HEK293T (cell line): ENCODE measurements around the gene EPHB3.

Source experiments
- BHLHE40 ChIP-seq: fragments of 450-650 bp; IDR thresholded peaks from 2 replicates; pipeline ENCODE4 v1.6.1; 2016; ENCODE audit warnings: mild to moderate bottlenecking, moderate library complexity, borderline replicate concordance
- FOXA1 ChIP-seq: fragments of 450-650 bp; IDR thresholded peaks from 2 replicates; pipeline ENCODE4 v1.6.1; 2016; ENCODE audit warnings: mild to moderate bottlenecking
- FOXM1 ChIP-seq: fragments of 450-650 bp; IDR thresholded peaks from 2 replicates; pipeline ENCODE4 v1.6.1; 2017; ENCODE audit warnings: mild to moderate bottlenecking, borderline replicate concordance
- L3MBTL2 ChIP-seq: fragments of 450-650 bp; conservative IDR thresholded peaks from 2 replicates; pipeline ENCODE4 v1.6.1; 2016; ENCODE audit warnings: mild to moderate bottlenecking
- NFRKB ChIP-seq: fragments of 450-650 bp; IDR thresholded peaks from 2 replicates; pipeline ENCODE4 v1.6.1; 2016; ENCODE audit warnings: mild to moderate bottlenecking, moderate library complexity
- SUZ12 ChIP-seq: fragments of 450-650 bp; IDR thresholded peaks from 2 replicates; pipeline ENCODE4 v1.6.1; 2016; ENCODE audit warnings: mild to moderate bottlenecking
- ZNF384 ChIP-seq: fragments of 450-650 bp; IDR thresholded peaks from 2 replicates; pipeline ENCODE4 v1.6.1; 2016
- TF ChIP-seq, protein P1 (sequence below): fragments of 450-650 bp; IDR thresholded peaks from 2 replicates; pipeline ENCODE4 v1.6.1; 2016

DNA sequence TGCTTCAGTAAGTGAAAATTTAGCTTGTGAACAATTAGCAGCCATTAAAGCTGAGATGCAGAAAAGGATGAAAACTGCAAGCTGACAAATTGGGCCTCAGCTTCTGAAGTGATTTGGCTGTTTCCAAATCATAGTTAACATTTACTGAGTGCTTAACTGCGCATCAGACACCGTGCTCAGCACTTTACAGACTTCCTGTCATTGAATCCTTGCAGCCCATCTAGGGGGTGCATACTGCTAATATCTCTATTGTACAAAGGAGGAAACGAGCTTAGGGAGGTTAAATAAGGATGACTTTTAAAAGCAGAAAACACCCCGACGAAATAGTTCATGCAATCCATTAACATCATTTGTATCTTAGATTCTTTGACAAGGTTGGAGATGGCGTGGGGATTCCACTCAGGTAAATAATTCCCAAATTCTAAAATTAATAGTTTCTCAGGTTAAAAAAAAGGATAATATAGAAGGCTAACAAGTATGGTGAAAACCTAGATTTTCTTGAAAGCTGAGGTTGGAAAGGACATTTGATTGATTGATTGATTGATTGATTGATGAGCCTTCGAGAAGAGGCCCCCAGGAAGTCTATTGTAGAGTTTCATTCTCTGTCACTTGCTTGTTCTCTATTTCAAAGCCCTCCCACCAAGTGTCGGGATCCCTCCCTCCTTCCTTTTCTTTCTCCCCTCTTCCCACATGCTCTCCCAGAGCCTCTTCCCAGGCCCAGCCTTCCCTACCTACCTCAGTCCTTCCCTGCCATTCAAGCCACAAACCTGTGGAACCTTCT is 23.5 kb upstream of the EPHB3 start:
- TF ChIP-seq BHLHE40 (no peak), FOXM1 (no peak), SUZ12 (no peak), FOXA1 (no peak), NFRKB (no peak), ZNF384 (no peak), L3MBTL2 (no peak)
- TF ChIP-seq, protein P1, sequence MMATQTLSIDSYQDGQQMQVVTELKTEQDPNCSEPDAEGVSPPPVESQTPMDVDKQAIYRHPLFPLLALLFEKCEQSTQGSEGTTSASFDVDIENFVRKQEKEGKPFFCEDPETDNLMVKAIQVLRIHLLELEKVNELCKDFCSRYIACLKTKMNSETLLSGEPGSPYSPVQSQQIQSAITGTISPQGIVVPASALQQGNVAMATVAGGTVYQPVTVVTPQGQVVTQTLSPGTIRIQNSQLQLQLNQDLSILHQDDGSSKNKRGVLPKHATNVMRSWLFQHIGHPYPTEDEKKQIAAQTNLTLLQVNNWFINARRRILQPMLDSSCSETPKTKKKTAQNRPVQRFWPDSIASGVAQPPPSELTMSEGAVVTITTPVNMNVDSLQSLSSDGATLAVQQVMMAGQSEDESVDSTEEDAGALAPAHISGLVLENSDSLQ = peak; percentile 38; the same call in 1 of the 2 replicates
